Measurements from ENCODE around the gene CD1E. TPM values are rescaled to one million over a fixed set of nuclear protein-coding genes. Genes with fewer than 3 reads are reported as not detected.

CD1E gene
- not detected for total RNA-seq

- no peaks in the 10 kb centered on the region for H3K4me1 Mint-ChIP-seq (ENCODE audit: low read depth)
- H3K27me3 Mint-ChIP-seq (ENCODE audit: low read depth) = peaks cover 36% of the 10 kb centered on the region
- H3K27ac Mint-ChIP-seq = no peak within 1 kb of the TSS
- no peaks in the 10 kb centered on the region for H3K36me3 Mint-ChIP-seq (ENCODE audit: insufficient read depth in 2 of 2)
- no peak for DNase-seq
- ATAC-seq (replicated peaks in 1 of 2) = no peak
- no peaks in the 10 kb centered on the region for H3K9me3 Mint-ChIP-seq
- H3K4me3 Mint-ChIP-seq = no peak within 1 kb of the TSS
Measured at GRCh38 chr1:158353303-158354075, at the start of gene CD1E. Gene CD1E (plus strand): TSS chr1:158353894. CDS start chr1:158353989, 95 bp downstream.

DNA sequence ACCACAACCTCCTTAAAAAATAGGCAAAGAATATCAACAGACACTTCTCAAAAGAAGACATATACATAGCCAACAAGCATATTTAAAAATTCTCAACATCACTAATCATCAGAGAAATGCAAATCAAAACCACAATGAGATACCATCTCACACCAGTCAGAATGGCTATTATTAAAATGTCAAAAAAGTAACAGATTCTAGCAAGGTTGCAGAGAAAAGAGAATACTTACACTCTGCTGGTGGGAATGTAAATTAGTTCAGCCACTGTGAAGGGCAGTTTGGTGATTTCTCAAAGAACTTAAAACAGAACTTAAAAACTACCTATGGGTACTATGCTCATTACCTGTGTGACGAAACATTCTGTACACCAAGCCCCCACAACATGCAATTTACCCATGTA is 43.1 kb upstream of the CD1E start:
- Mint-ChIP-seq H3K4me1 (ENCODE audit: low read depth) (no peaks in the 10 kb centered on the region), H3K27me3 (ENCODE audit: low read depth) (peaks cover 5% of the 10 kb centered on the region), H3K4me3 (no peak overlapping the region), H3K27ac (no peak overlapping the region), H3K36me3 (ENCODE audit: insufficient read depth in 2 of 2) (no peaks in the 10 kb centered on the region), H3K9me3 (peaks cover 9% of the 10 kb centered on the region in 2 donors)
- DNase-seq (no peak), ATAC-seq (replicated peaks in 1 of 2) (no peak)

DNA sequence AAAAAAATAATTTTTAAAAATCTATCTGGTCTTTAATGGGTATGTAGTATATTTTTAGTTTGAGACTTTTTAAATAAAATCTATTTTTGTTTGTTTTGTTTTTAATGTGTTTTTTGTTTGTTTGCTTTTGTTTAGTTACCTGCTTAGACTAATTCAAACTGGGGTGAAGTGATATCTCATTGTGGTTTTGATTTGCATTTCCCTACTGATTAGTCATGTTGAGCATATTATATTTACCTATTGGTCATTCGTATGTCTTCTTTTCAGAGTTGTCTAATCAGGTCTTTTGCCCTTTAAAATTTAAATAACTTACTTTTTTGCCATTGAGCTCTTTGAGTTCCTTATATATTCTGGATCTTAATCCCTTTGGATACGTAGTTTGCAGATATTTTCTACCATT is 42.6 kb upstream of the CD1E start:
- H3K36me3 Mint-ChIP-seq (ENCODE audit: insufficient read depth in 2 of 2) = no peaks in the 10 kb centered on the region
- DNase-seq = no peak
- peaks cover 5% of the 10 kb centered on the region for H3K27me3 Mint-ChIP-seq (ENCODE audit: low read depth)
- ATAC-seq (replicated peaks in 1 of 2) = no peak
- H3K4me1 Mint-ChIP-seq (ENCODE audit: low read depth) = no peaks in the 10 kb centered on the region
- H3K9me3 Mint-ChIP-seq = peaks cover 9% of the 10 kb centered on the region in 2 donors
- no peak overlapping the region for H3K27ac Mint-ChIP-seq
- no peak overlapping the region for H3K4me3 Mint-ChIP-seq

GRCh38 chr1:158323866-158324265 is 29.8 kb upstream of the CD1E start:
- H3K27me3 Mint-ChIP-seq (ENCODE audit: low read depth) = peaks cover 15% of the 10 kb centered on the region
- H3K9me3 Mint-ChIP-seq = peaks cover 0 to 5% of the 10 kb centered on the region in 2 donors
- H3K27ac Mint-ChIP-seq = no peak overlapping the region
- ATAC-seq (replicated peaks in 1 of 2) (no peak), DNase-seq (no peak)
- H3K4me1 Mint-ChIP-seq (ENCODE audit: low read depth) = no peaks in the 10 kb centered on the region
- H3K36me3 Mint-ChIP-seq (ENCODE audit: insufficient read depth in 2 of 2) = no peaks in the 10 kb centered on the region
- no peak overlapping the region for H3K4me3 Mint-ChIP-seq

DNA sequence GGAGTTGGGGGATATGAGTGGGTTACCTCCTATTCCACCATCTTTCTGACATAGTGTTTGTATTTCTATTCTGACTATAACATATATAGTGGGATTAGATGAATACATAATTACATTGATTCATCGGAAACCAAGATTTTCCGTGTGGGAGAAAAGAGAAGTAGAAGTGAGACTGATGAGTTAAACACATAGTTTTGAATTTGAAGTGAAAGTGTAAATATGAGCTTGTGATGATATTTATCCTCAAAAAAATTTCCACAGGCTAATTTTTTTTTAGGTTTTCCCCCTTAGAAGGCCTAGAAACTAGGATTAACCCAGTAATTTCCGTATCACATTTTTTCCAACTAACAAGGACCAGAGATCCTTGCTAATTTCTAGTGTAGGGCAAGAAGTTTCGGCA is 29.3 kb upstream of the CD1E start:
- no peak overlapping the region for H3K27ac Mint-ChIP-seq

GRCh38 chr1:158327481-158327880 is 26.2 kb upstream of the CD1E start:
- Mint-ChIP-seq H3K4me3 (no peak overlapping the region), H3K4me1 (ENCODE audit: low read depth) (no peaks in the 10 kb centered on the region), H3K27ac (no peak overlapping the region), H3K9me3 (peaks cover 0 to 5% of the 10 kb centered on the region in 2 donors), H3K36me3 (ENCODE audit: insufficient read depth in 2 of 2) (no peaks in the 10 kb centered on the region), H3K27me3 (ENCODE audit: low read depth) (peaks cover 8% of the 10 kb centered on the region)
- ATAC-seq (replicated peaks in 1 of 2) = no peak
- DNase-seq = no peak

More for the DNA sequence above, 29.3 kb upstream of the CD1E start:
- Mint-ChIP-seq H3K4me1 (ENCODE audit: low read depth) (no peaks in the 10 kb centered on the region), H3K4me3 (no peak overlapping the region), H3K36me3 (ENCODE audit: insufficient read depth in 2 of 2) (no peaks in the 10 kb centered on the region), H3K9me3 (peaks cover 0 to 5% of the 10 kb centered on the region in 2 donors), H3K27me3 (ENCODE audit: low read depth) (peaks cover 15% of the 10 kb centered on the region)
- no peak for ATAC-seq (replicated peaks in 1 of 2)
- no peak for DNase-seq

- ATAC-seq (replicated peaks in 1 of 2) = no peak
- Mint-ChIP-seq H3K4me1 (ENCODE audit: low read depth) (peaks cover 4% of the 10 kb centered on the region), H3K36me3 (ENCODE audit: insufficient read depth in 2 of 2) (no peaks in the 10 kb centered on the region), H3K27me3 (ENCODE audit: low read depth) (no peaks in the 10 kb centered on the region), H3K9me3 (peaks cover 0 to 3% of the 10 kb centered on the region in 2 donors), H3K4me3 (no peak overlapping the region), H3K27ac (no peak overlapping the region)
- DNase-seq = no peak
Measured at GRCh38 chr1:158328426-158328825, 25.3 kb upstream of the CD1E start.

DNA sequence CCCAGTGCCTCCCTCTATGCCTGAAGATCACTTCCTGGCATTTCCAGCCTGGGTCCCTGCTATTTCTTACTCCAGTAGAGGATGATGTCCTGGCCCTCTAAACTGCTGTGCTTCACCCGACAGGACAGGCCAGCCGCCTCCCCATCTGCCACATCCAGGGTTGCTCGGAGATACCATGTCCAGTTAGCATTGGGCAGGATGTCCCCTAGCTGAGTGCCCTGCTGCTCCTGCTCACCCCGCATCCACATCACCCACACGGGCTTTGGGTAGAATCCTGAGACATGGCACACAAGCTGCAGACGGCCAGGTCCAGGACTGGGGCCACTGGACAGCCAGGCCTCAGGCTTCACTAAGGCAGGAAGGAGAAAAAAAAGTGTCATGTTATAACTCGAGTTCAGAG is 24.4 kb upstream of the CD1E start:
- no peak for DNase-seq
- Mint-ChIP-seq H3K27me3 (ENCODE audit: low read depth) (no peaks in the 10 kb centered on the region), H3K4me3 (no peak overlapping the region), H3K4me1 (ENCODE audit: low read depth) (peaks cover 11% of the 10 kb centered on the region), H3K36me3 (ENCODE audit: insufficient read depth in 2 of 2) (no peaks in the 10 kb centered on the region), H3K27ac (no peak overlapping the region), H3K9me3 (no peaks in the 10 kb centered on the region)
- no peak for ATAC-seq (replicated peaks in 1 of 2)

GRCh38 chr1:158329733-158330132 is 24.0 kb upstream of the CD1E start:
- Mint-ChIP-seq H3K36me3 (ENCODE audit: insufficient read depth in 2 of 2) (no peaks in the 10 kb centered on the region), H3K4me1 (ENCODE audit: low read depth) (peaks cover 11% of the 10 kb centered on the region), H3K9me3 (no peaks in the 10 kb centered on the region), H3K4me3 (no peak overlapping the region), H3K27ac (no peak overlapping the region), H3K27me3 (ENCODE audit: low read depth) (no peaks in the 10 kb centered on the region)
- DNase-seq (no peak), ATAC-seq (replicated peaks in 1 of 2) (no peak)

GRCh38 chr1:158330391-158331105 is 23.1 kb upstream of the CD1E start:
- H3K36me3 Mint-ChIP-seq (ENCODE audit: insufficient read depth in 2 of 2) = no peaks in the 10 kb centered on the region
- no peak for DNase-seq
- no peak overlapping the region for H3K4me3 Mint-ChIP-seq
- peaks cover 11% of the 10 kb centered on the region for H3K4me1 Mint-ChIP-seq (ENCODE audit: low read depth)
- no peaks in the 10 kb centered on the region for H3K27me3 Mint-ChIP-seq (ENCODE audit: low read depth)
- no peak overlapping the region for H3K27ac Mint-ChIP-seq
- no peak for ATAC-seq (replicated peaks in 1 of 2)
- H3K9me3 Mint-ChIP-seq = no peaks in the 10 kb centered on the region

GRCh38 chr1:158331106-158331425 is 22.6 kb upstream of the CD1E start:
- DNase-seq (no peak), ATAC-seq (replicated peaks in 1 of 2) (no peak)
- no peak overlapping the region for H3K4me3 Mint-ChIP-seq
- no peaks in the 10 kb centered on the region for H3K27me3 Mint-ChIP-seq (ENCODE audit: low read depth)
- H3K36me3 Mint-ChIP-seq (ENCODE audit: insufficient read depth in 2 of 2) = no peaks in the 10 kb centered on the region
- H3K27ac Mint-ChIP-seq = no peak overlapping the region
- no peaks in the 10 kb centered on the region for H3K9me3 Mint-ChIP-seq
- H3K4me1 Mint-ChIP-seq (ENCODE audit: low read depth) = peaks cover 11% of the 10 kb centered on the region

GRCh38 chr1:158331481-158332150 is 22.1 kb upstream of the CD1E start, which contains the start of gene CD1B:
Gene CD1B (minus strand): TSS chr1:158331531. CDS start chr1:158331423, 108 bp downstream.
- Mint-ChIP-seq H3K4me3 (no peak within 1 kb of the TSS), H3K27me3 (ENCODE audit: low read depth) (no peaks in the 10 kb centered on the region), H3K27ac (no peak within 1 kb of the TSS), H3K36me3 (ENCODE audit: insufficient read depth in 2 of 2) (no peaks in the 10 kb centered on the region), H3K9me3 (no peaks in the 10 kb centered on the region), H3K4me1 (ENCODE audit: low read depth) (peaks cover 11% of the 10 kb centered on the region)
- ATAC-seq (replicated peaks in 1 of 2) (no peak), DNase-seq (no peak)

DNA sequence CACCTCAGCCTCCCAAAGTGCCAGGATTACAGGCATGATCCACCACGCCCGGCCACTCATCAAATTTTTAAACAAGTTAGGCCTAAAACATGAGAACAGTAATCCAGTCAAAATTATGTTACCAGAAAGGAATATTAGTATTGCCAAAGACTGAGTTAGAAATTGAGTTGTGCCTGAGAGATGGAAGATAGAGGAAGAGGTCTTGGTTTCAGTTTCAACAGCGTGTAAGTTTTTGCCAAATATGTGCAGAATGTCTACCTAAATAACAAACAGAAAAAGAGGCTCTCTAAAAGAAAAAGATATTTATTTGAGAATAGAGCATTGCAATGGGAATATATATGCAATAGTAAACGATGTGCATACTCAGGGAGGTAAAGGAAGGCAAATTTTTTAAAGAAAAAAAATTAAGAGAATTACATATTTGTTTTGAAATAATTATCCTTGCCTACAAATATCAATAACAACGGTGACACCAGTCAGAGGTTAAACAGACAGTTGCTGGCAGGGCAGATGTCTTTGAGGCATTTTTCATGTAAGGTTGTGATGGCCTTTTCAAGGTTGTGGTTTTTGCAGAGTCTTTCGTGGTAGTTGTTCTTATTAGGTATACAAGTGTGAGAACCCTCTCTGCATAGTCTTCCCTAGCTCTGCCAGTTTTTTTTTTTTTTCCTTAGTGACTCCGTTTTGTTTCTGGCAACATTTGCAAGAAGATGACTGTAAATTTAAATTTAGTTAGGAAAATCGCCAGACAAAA is 20.1 kb upstream of the CD1E start:
- H3K4me1 Mint-ChIP-seq (ENCODE audit: low read depth) = peaks cover 11% of the 10 kb centered on the region
- no peaks in the 10 kb centered on the region for H3K27me3 Mint-ChIP-seq (ENCODE audit: low read depth)
- no peak for DNase-seq

More for the DNA sequence above, 20.1 kb upstream of the CD1E start:
- ATAC-seq (replicated peaks in 1 of 2) = no peak
- H3K36me3 Mint-ChIP-seq (ENCODE audit: insufficient read depth in 2 of 2) = peaks cover 0 to 2% of the 10 kb centered on the region in 2 donors
- no peak overlapping the region for H3K27ac Mint-ChIP-seq
- H3K4me3 Mint-ChIP-seq = no peak overlapping the region
- H3K9me3 Mint-ChIP-seq = peaks cover 0 to 1% of the 10 kb centered on the region in 2 donors

Data from activated T-cell treated with anti-CD3 and anti-CD28 coated beads, Interleukin-2, amount 50 U/mL, for 72 hours (primary cell).